Endodermal cell (in vitro differentiated cells): Measurements from ENCODE around the gene CORIN. TPM values are rescaled to one million over a fixed set of nuclear protein-coding genes. Genes with fewer than 3 reads are reported as not detected.
A peak's percentile ranks its signal among the peaks of the same experiment; 100 is the strongest.

Experiments used
- DNase-seq: peaks from one replicate; pipeline ENCODE4 v3.0.0-alpha.2; 2017
- H3K27ac ChIP-seq: 2 replicates; pipeline ENCODE4 v1.5.1; 2013; ENCODE audit warnings: mild to moderate bottlenecking, low read depth, low read length, moderate library complexity
- H3K27me3 ChIP-seq: 2 replicates; pipeline ENCODE4 v1.6.1; 2013; ENCODE audit warnings: mild to moderate bottlenecking, low read length, moderate library complexity; ENCODE audit not compliant: insufficient read depth, control insufficient read depth, poor library complexity, severe bottlenecking
- H3K36me3 ChIP-seq: 2 replicates; pipeline ENCODE4 v1.7.0; 2013; ENCODE audit warnings: mild to moderate bottlenecking, low read length, moderate library complexity; ENCODE audit not compliant: control insufficient read depth, insufficient read depth
- H3K4me1 ChIP-seq: one replicate; pipeline ENCODE4 v1.7.0; 2013; ENCODE audit warnings: low read length; ENCODE audit not compliant: control insufficient read depth, insufficient read depth
- H3K4me3 ChIP-seq: 2 replicates; pipeline ENCODE4 v1.5.1; 2013; ENCODE audit warnings: mild to moderate bottlenecking, low read length, moderate library complexity
- H3K9ac ChIP-seq: 2 replicates; pipeline ENCODE4 v1.6.1; 2013; ENCODE audit warnings: mild to moderate bottlenecking, low read length, moderate library complexity; ENCODE audit not compliant: poor library complexity, severe bottlenecking; ENCODE audit errors: extremely low read depth
- H3K9me3 ChIP-seq: 2 replicates; pipeline ENCODE4 v1.6.1; 2013; ENCODE audit warnings: mild to moderate bottlenecking, low read length, moderate library complexity; ENCODE audit not compliant: control insufficient read depth
- H3K27ac Mint-ChIP-seq: 2 replicates; pipeline ENCODE4 v1.8.0; 2020; ENCODE audit warnings: mixed read lengths
- H3K27me3 Mint-ChIP-seq: 2 replicates; pipeline ENCODE4 v1.8.0; 2021; ENCODE audit warnings: mild to moderate bottlenecking, mixed read lengths; ENCODE audit not compliant: insufficient read depth
- H3K36me3 Mint-ChIP-seq: 2 replicates; pipeline ENCODE4 v1.8.0; 2020; ENCODE audit warnings: low read depth, mixed read lengths
- H3K4me1 Mint-ChIP-seq: 2 replicates; pipeline ENCODE4 v1.8.0; 2020; ENCODE audit warnings: mixed read lengths
- H3K4me3 Mint-ChIP-seq: 2 replicates; pipeline ENCODE4 v1.8.0; 2020; ENCODE audit warnings: mild to moderate bottlenecking, moderate library complexity, mixed read lengths
- H3K9me3 Mint-ChIP-seq: 2 replicates; pipeline ENCODE4 v1.8.0; 2020; ENCODE audit warnings: mild to moderate bottlenecking, mixed read lengths
- WGBS, 2 experiments: methylation state at CpG; one replicate each; pipeline versions ENCODE4 v1.1.5 to v1.1.7; 2013; ENCODE audit warnings: missing lambda C conversion rate in 2 of 2, mixed read lengths in 1 of 2; ENCODE audit not compliant: insufficient coverage in 1 of 2, insufficient read length in 1 of 2; 5-methylcytosine and 5-hydroxymethylcytosine counted together
- long read RNA-seq, 4 experiments: library from polyadenylated mRNA in 2 of 4; library from RNA in 1 of 4; library from capped mRNA in 1 of 4; stranded (forward) in 3 of 4; unstranded in 1 of 4; transcript quantifications; one replicate each; pipeline ENCODE4 v2.0.0, GENCODE V29; 2020 to 2021; ENCODE audit warnings: inconsistent platforms in 1 of 4
- polyA plus RNA-seq, 2 experiments: library from polyadenylated mRNA; stranded (reverse); fragments of 50-300 nt; gene quantifications; one replicate each; pipeline ENCODE4 v1.2.3, GENCODE V29; 2013
- total RNA-seq, 2 donors: library from RNA; stranded (reverse); fragmentation: NEBNext Ultra II Directional in 1 of 2; extraction: Animal tissue kit (Norgen Biotek cat#: 25700) in 1 of 2; gene quantifications; 2 replicates in 1 of 2; 3 replicates in 1 of 2; pipeline ENCODE4 v1.2.1, GENCODE V29; 2021
- TF ChIP-seq, protein P1 (sequence below): fragments of 200-600 bp; sonication (generic); conservative IDR thresholded peaks from 2 replicates; pipeline ENCODE4 v1.5.0; 2021; ENCODE audit warnings: antibody characterized with exemption, mild to moderate bottlenecking

Gene CORIN, protein sequence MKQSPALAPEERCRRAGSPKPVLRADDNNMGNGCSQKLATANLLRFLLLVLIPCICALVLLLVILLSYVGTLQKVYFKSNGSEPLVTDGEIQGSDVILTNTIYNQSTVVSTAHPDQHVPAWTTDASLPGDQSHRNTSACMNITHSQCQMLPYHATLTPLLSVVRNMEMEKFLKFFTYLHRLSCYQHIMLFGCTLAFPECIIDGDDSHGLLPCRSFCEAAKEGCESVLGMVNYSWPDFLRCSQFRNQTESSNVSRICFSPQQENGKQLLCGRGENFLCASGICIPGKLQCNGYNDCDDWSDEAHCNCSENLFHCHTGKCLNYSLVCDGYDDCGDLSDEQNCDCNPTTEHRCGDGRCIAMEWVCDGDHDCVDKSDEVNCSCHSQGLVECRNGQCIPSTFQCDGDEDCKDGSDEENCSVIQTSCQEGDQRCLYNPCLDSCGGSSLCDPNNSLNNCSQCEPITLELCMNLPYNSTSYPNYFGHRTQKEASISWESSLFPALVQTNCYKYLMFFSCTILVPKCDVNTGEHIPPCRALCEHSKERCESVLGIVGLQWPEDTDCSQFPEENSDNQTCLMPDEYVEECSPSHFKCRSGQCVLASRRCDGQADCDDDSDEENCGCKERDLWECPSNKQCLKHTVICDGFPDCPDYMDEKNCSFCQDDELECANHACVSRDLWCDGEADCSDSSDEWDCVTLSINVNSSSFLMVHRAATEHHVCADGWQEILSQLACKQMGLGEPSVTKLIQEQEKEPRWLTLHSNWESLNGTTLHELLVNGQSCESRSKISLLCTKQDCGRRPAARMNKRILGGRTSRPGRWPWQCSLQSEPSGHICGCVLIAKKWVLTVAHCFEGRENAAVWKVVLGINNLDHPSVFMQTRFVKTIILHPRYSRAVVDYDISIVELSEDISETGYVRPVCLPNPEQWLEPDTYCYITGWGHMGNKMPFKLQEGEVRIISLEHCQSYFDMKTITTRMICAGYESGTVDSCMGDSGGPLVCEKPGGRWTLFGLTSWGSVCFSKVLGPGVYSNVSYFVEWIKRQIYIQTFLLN
- under 1 TPM in 1 of 2 donors, not detected in 1; 0.53 TPM for total RNA-seq
- 0.39 TPM for polyA plus RNA-seq (2013, experiment 1 of 2)
- polyA plus RNA-seq (2013, experiment 2 of 2): 0.29 TPM
- long read RNA-seq, experiment 1, partial matches to known transcripts: 0 of 1 reads
- long read RNA-seq, experiment 1, other reads (novel, unspliced or antisense): 1 of 1 reads
- long read RNA-seq, experiment 2, partial matches to known transcripts: 0 of 1 reads
- long read RNA-seq, experiment 2, other reads (novel, unspliced or antisense): 1 of 1 reads
- long read RNA-seq, experiment 3: 0 reads
- long read RNA-seq, experiment 4: 0 reads

DNA sequence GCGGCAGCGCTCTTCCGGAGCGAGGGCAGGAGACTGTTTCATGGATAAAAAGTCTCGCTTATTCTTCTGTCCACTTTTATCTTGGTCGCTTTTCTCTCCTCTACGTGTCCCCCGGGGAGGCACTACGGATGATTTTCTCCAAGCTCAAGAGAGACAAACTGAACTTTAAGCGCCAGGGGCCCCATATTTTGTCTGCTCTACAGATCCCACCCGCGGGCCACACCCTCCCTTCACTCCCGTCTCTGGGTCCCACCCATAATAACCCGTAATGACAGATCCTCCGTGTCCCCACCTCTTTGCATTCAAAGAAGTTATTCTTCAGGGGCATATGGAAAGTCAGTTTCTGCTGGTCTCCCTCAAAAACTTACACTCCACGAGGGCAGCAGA, at the start of gene CORIN:
TSS of gene CORIN (minus strand) at position 160 of the 387 bp plus-strand sequence. CDS start at position 42, 118 bp downstream.
- TF ChIP-seq, protein P1, sequence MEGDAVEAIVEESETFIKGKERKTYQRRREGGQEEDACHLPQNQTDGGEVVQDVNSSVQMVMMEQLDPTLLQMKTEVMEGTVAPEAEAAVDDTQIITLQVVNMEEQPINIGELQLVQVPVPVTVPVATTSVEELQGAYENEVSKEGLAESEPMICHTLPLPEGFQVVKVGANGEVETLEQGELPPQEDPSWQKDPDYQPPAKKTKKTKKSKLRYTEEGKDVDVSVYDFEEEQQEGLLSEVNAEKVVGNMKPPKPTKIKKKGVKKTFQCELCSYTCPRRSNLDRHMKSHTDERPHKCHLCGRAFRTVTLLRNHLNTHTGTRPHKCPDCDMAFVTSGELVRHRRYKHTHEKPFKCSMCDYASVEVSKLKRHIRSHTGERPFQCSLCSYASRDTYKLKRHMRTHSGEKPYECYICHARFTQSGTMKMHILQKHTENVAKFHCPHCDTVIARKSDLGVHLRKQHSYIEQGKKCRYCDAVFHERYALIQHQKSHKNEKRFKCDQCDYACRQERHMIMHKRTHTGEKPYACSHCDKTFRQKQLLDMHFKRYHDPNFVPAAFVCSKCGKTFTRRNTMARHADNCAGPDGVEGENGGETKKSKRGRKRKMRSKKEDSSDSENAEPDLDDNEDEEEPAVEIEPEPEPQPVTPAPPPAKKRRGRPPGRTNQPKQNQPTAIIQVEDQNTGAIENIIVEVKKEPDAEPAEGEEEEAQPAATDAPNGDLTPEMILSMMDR: no peak

DNA sequence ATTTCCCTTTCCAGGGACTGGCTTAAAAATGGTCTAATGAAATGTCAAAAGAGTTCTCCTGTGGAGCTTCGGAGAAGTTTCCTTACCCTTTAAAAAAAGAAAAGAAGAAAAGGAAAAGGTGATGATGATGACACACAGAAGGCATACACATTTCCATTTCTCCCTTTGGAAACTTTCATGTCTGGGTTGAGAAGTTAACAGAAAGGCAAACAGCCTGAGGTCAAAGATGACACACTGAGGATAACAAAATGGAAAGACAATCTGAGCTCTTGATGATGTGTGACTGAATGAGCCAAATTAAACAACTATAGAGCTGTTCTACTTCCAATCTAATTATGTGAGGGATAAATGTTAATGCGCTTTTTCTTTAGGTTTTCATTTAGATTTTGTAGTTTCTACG, 44.4 kb upstream of the CORIN start:
- H3K4me1 Mint-ChIP-seq: no peaks in the 10 kb centered on the region
- no peak for DNase-seq
- peaks cover 90% of the 10 kb centered on the region for H3K36me3 ChIP-seq
- H3K9me3 ChIP-seq: no peaks in the 10 kb centered on the region
- H3K9me3 Mint-ChIP-seq: no peaks in the 10 kb centered on the region
- no peak overlapping the region for H3K9ac ChIP-seq
- H3K27me3 ChIP-seq: no peaks in the 10 kb centered on the region
- H3K4me3 ChIP-seq: no peak overlapping the region
- 100% methylated on average over 2 of the region's 3 CpGs; no CpG with 5 or more reads in 1 of the 2 experiments for WGBS, 2 experiments
- peaks cover 66% of the 10 kb centered on the region for H3K36me3 Mint-ChIP-seq
- no peaks in the 10 kb centered on the region for H3K4me1 ChIP-seq
- H3K27ac Mint-ChIP-seq: no peak overlapping the region
- TF ChIP-seq, protein P1: no peak
- no peak overlapping the region for H3K27ac ChIP-seq
- H3K27me3 Mint-ChIP-seq: no peaks in the 10 kb centered on the region
- H3K4me3 Mint-ChIP-seq: no peak overlapping the region

More for the DNA sequence above, at the start of gene CORIN:
- no peaks in the 10 kb centered on the region for H3K27me3 ChIP-seq
- Mint-ChIP-seq H3K27me3 (peaks cover 15% of the 10 kb centered on the region), H3K4me3 (peak within 1 kb of the TSS; percentile 73), H3K27ac (peak within 1 kb of the TSS; percentile 75), H3K9me3 (peaks cover 8% of the 10 kb centered on the region), H3K4me1 (peaks cover 17% of the 10 kb centered on the region), H3K36me3 (peaks cover 10% of the 10 kb centered on the region)
- DNase-seq: no peak
- peak within 1 kb of the TSS; percentile 38 for H3K9ac ChIP-seq
- H3K4me1 ChIP-seq: no peaks in the 10 kb centered on the region
- peaks cover 11% of the 10 kb centered on the region for H3K9me3 ChIP-seq
- WGBS, 2 experiments: 14 to 15% methylated on average over 11 to 16 of the region's 16 CpGs
- H3K4me3 ChIP-seq: peak within 1 kb of the TSS; percentile 84
- no peak within 1 kb of the TSS for H3K27ac ChIP-seq
- H3K36me3 ChIP-seq: peaks cover 18% of the 10 kb centered on the region

DNA sequence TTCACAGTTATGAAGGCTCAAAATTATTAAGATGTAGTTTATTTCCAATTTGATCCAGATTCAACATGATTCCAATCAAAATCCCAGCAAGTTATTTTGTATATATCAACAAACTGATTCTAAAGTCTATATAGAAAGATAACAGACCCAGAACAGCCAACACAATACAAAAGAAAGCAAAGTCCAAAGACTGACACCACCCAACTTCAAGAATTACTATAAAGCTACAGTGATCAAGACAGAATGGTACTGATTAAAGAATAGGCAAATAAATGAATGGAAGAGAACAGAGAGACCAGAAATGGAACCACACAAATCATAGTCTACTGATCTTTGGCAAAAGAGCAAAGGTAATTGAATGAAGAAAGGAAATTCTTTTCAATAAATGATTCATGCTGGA, 41.6 kb upstream of the CORIN start:
- Histone ChIP-seq H3K9ac (no peak overlapping the region), H3K36me3 (peaks cover 91% of the 10 kb centered on the region), H3K27me3 (no peaks in the 10 kb centered on the region), H3K9me3 (peaks cover 7% of the 10 kb centered on the region), H3K4me3 (no peak overlapping the region), H3K27ac (no peak overlapping the region), H3K4me1 (no peaks in the 10 kb centered on the region)
- Mint-ChIP-seq H3K4me3 (no peak overlapping the region), H3K27ac (no peak overlapping the region), H3K9me3 (peaks cover 3% of the 10 kb centered on the region), H3K27me3 (no peaks in the 10 kb centered on the region), H3K4me1 (no peaks in the 10 kb centered on the region), H3K36me3 (peaks cover 70% of the 10 kb centered on the region)
- DNase-seq: no peak
- TF ChIP-seq, protein P1: no peak
